Endothelial cell of umbilical vein (primary cell): ENCODE data around the gene TNFAIP8L3. TPM values are rescaled to one million over a fixed set of nuclear protein-coding genes. Genes with fewer than 3 reads are reported as not detected.

Source experiments
- BruUV-seq: library from RNA; stranded (reverse); fragments of 400-500 nt; replicated peaks from 2 replicates; lab custom pipeline; 2021; lab: Mats Ljungman, UMichigan
- CTCF ChIA-PET: fragments of 300-600, 350-600 bp; sonication (Branson Sonifier 250); formaldehyde crosslinking; loops from one replicate; lab custom pipeline; 2021; ENCODE audit warnings: antibody characterized with exemption, inconsistent platforms; lab: Charles Lee
- POLR2A ChIA-PET: fragments of 300-600, 350-600 bp; sonication (Branson Sonifier 250); formaldehyde crosslinking; loops from one replicate; lab custom pipeline; 2021; ENCODE audit warnings: antibody characterized with exemption, inconsistent platforms; lab: Charles Lee
- DNase-seq: peaks from one replicate; pipeline ENCODE4 v3.0.0-alpha.2; 2011; ENCODE audit warnings: low read depth, low spot score
- FAIRE-seq: peaks from 2 replicates; lab custom pipeline; 2011; peaks lifted over from hg19 to GRCh38; lab: Jason Lieb, UNC
- H2AFZ ChIP-seq: 2 replicates; pipeline ENCODE4 v1.6.0; 2012; ENCODE audit warnings: low read depth, low read length, control low read depth, inconsistent platforms
- H3K27ac ChIP-seq: 2 replicates; pipeline ENCODE4 v1.5.1; 2011; ENCODE audit warnings: low read depth, mild to moderate bottlenecking, control low read depth, low read length, moderate library complexity; ENCODE audit not compliant: insufficient read depth
- H3K27me3 ChIP-seq, 2 experiments: 2 replicates each; pipeline versions ENCODE4 v1.6.0 to v1.6.1; 2011; ENCODE audit warnings: low read length in 2 of 2, mixed read lengths in 1 of 2; ENCODE audit not compliant: control insufficient read depth in 2 of 2, insufficient read depth in 2 of 2
- H3K36me3 ChIP-seq, 2 experiments: 2 replicates in 1 of 2; 3 replicates in 1 of 2; pipeline ENCODE4 v1.5.1; 2011; ENCODE audit warnings: low read length in 2 of 2, mild to moderate bottlenecking in 1 of 2, moderate library complexity in 1 of 2; ENCODE audit not compliant: control insufficient read depth in 2 of 2, insufficient read depth in 2 of 2; ENCODE audit errors: extremely low read depth in 1 of 2
- H3K4me1 ChIP-seq: 3 replicates; pipeline ENCODE4 v1.5.1; 2011; ENCODE audit warnings: mild to moderate bottlenecking, low read length; ENCODE audit not compliant: control insufficient read depth, insufficient read depth; ENCODE audit errors: extremely low read depth
- H3K4me2 ChIP-seq: 2 replicates; pipeline ENCODE4 v1.6.1; 2011; ENCODE audit warnings: low read length, control low read depth, mixed read lengths; ENCODE audit not compliant: insufficient read depth
- H3K4me3 ChIP-seq, 3 experiments: fragments of 200-600 bp in 1 of 3; sonication (generic), shearing (Covaris generic) in 1 of 3; replicated peaks in 1 of 3; 2 replicates each; pipeline ENCODE4 v1.5.1; 2011 to 2016; ENCODE audit warnings: control low read depth in 3 of 3, low read length in 3 of 3, mild to moderate bottlenecking in 2 of 3, inconsistent platforms in 1 of 3, low read depth in 1 of 3, moderate library complexity in 1 of 3; ENCODE audit not compliant: insufficient read depth in 1 of 3
- H3K79me2 ChIP-seq: 2 replicates; pipeline ENCODE4 v1.6.0; 2012; ENCODE audit warnings: low read length, inconsistent platforms; ENCODE audit not compliant: control insufficient read depth, insufficient read depth
- H3K9ac ChIP-seq: replicated peaks from 2 replicates; pipeline ENCODE3; 2011; ENCODE audit warnings: low read length, control low read depth; ENCODE audit not compliant: insufficient read depth; ENCODE audit errors: extremely low read depth
- H3K9me1 ChIP-seq: replicated peaks from 3 replicates; pipeline ENCODE4 v1.6.0; 2011; ENCODE audit warnings: mild to moderate bottlenecking, low read length; ENCODE audit not compliant: control insufficient read depth, insufficient read depth; ENCODE audit errors: extremely low read depth
- H3K9me3 ChIP-seq: replicated peaks from 2 replicates; pipeline ENCODE4 v1.5.1; 2012; ENCODE audit warnings: low read length, inconsistent platforms; ENCODE audit not compliant: control insufficient read depth, insufficient read depth
- H4K20me1 ChIP-seq: replicated peaks from 2 replicates; pipeline ENCODE3; 2011; ENCODE audit warnings: mild to moderate bottlenecking, low read length; ENCODE audit not compliant: control insufficient read depth, insufficient read depth; ENCODE audit errors: extremely low read depth
- EZH2 ChIP-seq: IDR thresholded peaks from 2 replicates; pipeline ENCODE4 v1.6.1; 2012; ENCODE audit warnings: borderline replicate concordance, low read depth, mild to moderate bottlenecking, moderate library complexity, low read length, inconsistent platforms; ENCODE audit not compliant: severe bottlenecking
- FOS ChIP-seq: IDR thresholded peaks from 2 replicates; pipeline ENCODE4 v1.6.1; 2011; ENCODE audit warnings: mild to moderate bottlenecking, low read length, moderate library complexity, borderline replicate concordance; ENCODE audit not compliant: insufficient read depth
- GATA2 ChIP-seq: IDR thresholded peaks from 2 replicates; pipeline ENCODE4 v1.7.0; 2011; ENCODE audit warnings: low read depth, mild to moderate bottlenecking, moderate library complexity, mixed read lengths, low read length; ENCODE audit not compliant: insufficient read length, insufficient read depth
- JUN ChIP-seq: IDR thresholded peaks from 2 replicates; pipeline ENCODE4 v1.6.1; 2011; ENCODE audit warnings: borderline replicate concordance, low read depth; ENCODE audit not compliant: insufficient read length, insufficient read depth
- MYC ChIP-seq: IDR thresholded peaks from one replicate; pipeline ENCODE4 v1.6.1; 2011; ENCODE audit warnings: mild to moderate bottlenecking, low read depth, low read length
- POLR2AphosphoS5 ChIP-seq: IDR thresholded peaks from 2 replicates; pipeline ENCODE4 v1.6.1; 2012; ENCODE audit warnings: low read depth, mild to moderate bottlenecking, control low read depth, low read length, moderate library complexity; ENCODE audit not compliant: insufficient read depth
- dilution Hi-C: fragments of 300-500 bp; cut with MboI; formaldehyde crosslinking; loops from one replicate; pipeline ENCODE4 v1.15.0; 2019; ENCODE audit warnings: low sequenced_read_pairs; ENCODE audit not compliant: extremely low pct_ligation_motif_present
- intact Hi-C: fragments of 100-400 bp; cut with micrococcal nuclease; formaldehyde crosslinking; loops from one replicate; pipeline ENCODE4 v1.10.0; 2022
- polyA plus RNA-seq, 4 experiments: library from polyadenylated mRNA; depleted of rRNA in 3 of 4; stranded (reverse) in 3 of 4; unstranded in 1 of 4; fragments of >200 nt; gene quantifications; 2 replicates each; pipeline versions ENCODE4 v1.2.1 to v1.2.3, GENCODE V29; 2011 to 2012; ENCODE audit warnings: missing spikeins in 1 of 4
- total RNA-seq: library from RNA; stranded (reverse); gene quantifications from 2 replicates; pipeline ENCODE4 v1.2.3, GENCODE V29; 2021
- TF ChIP-seq, protein P1 (sequence below), 2 donors: IDR thresholded peaks; 1 replicate in 1 of 2; 2 replicates in 1 of 2; pipeline ENCODE4 v1.5.1; 2011; ENCODE audit warnings: low read length in 2 of 2, mild to moderate bottlenecking in 2 of 2, moderate library complexity in 2 of 2, control low read depth in 1 of 2, inconsistent platforms in 1 of 2, low read depth in 1 of 2; ENCODE audit not compliant: insufficient read depth in 1 of 2; ENCODE audit errors: extremely low read depth in 1 of 2
- TF ChIP-seq, protein P2 (sequence below): IDR thresholded peaks from 2 replicates; pipeline ENCODE4 v1.6.1; 2011; ENCODE audit not compliant: insufficient read depth, insufficient read length

TNFAIP8L3 gene
- total and polyA plus RNA-seq, 2 donors (not counting 3 experiments of a cell fraction or from before 2014, with no cell fraction given), result 8.8 to 38.3 TPM

DNA sequence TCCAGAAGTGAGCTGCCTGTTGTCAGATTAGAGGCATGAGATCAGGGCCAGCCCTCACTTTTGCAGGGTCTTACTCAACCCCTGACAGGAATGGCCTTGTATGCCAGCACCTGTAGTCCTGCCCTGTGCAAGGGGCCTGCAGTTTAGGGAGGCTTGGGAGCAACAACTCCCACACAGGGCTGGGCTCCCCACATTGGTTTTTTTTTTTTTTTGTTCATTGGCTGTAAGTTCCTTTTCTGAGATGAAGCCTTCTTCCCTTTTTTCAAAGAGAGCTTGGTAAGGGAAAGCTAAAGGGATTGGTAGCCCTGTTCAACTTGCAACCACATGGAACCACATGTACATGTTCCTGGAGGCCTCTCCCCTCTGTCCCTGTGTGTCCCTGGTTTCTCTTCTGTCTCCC is 46.4 kb downstream of the TNFAIP8L3 start:
- dilution Hi-C loops (no loop called here), intact Hi-C loops (no loop called here)
- Histone ChIP-seq H3K36me3 (no peaks in the 10 kb centered on the region), H3K4me1 (peaks cover 6% of the 10 kb centered on the region), H3K9ac (no peak overlapping the region), H3K79me2 (no peaks in the 10 kb centered on the region), H2AFZ (no peak overlapping the region), H3K9me1 (no peaks in the 10 kb centered on the region), H4K20me1 (no peaks in the 10 kb centered on the region), H3K4me2 (no peak overlapping the region), H3K9me3 (no peaks in the 10 kb centered on the region), H3K27ac (no peak overlapping the region), H3K4me3 (no peak overlapping the region), H3K27me3 (no peaks in the 10 kb centered on the region)
- DNase-seq (no peak), FAIRE-seq (no peak)
- no TSS peak for BruUV-seq
- POLR2A ChIA-PET, result no interaction called here
- CTCF ChIA-PET, result interaction anchor here (0.6 kb wide), 1 partner anchor 113 kb away, joined by 3 read pairs; no protein-coding TSS in a partner anchor
- TF ChIP-seq POLR2AphosphoS5 (no peak), JUN (no peak), EZH2 (no peak), MYC (no peak), GATA2 (no peak), FOS (no peak)
- TF ChIP-seq, protein P1, sequence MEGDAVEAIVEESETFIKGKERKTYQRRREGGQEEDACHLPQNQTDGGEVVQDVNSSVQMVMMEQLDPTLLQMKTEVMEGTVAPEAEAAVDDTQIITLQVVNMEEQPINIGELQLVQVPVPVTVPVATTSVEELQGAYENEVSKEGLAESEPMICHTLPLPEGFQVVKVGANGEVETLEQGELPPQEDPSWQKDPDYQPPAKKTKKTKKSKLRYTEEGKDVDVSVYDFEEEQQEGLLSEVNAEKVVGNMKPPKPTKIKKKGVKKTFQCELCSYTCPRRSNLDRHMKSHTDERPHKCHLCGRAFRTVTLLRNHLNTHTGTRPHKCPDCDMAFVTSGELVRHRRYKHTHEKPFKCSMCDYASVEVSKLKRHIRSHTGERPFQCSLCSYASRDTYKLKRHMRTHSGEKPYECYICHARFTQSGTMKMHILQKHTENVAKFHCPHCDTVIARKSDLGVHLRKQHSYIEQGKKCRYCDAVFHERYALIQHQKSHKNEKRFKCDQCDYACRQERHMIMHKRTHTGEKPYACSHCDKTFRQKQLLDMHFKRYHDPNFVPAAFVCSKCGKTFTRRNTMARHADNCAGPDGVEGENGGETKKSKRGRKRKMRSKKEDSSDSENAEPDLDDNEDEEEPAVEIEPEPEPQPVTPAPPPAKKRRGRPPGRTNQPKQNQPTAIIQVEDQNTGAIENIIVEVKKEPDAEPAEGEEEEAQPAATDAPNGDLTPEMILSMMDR (IDR thresholded peaks at IDR 0.05; ENCODE audit: extremely low read depth in 1 of 2, insufficient read depth in 1 of 2, low read depth in 1 of 2, low read length in 2 of 2), result no peak
- TF ChIP-seq, protein P2, sequence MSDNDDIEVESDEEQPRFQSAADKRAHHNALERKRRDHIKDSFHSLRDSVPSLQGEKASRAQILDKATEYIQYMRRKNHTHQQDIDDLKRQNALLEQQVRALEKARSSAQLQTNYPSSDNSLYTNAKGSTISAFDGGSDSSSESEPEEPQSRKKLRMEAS, result no peak
